Activated CD8-positive, alpha-beta memory T cell treated with anti-CD3 and anti-CD28 coated beads for 48 hours (primary cell): ENCODE measurements around the gene ADIRF.
"Not testable (repeated sequence)": the region's sequence is repeated elsewhere in the genome, so short reads cannot be mapped to it uniquely, and the experiment has no call there.

ENCODE experiments used
- DNase-seq, 3 experiments: peaks; one replicate each; pipeline ENCODE4 v3.0.0-alpha.2; 2020; ENCODE audit warnings: low read depth in 2 of 3, low spot score in 2 of 3

ADIRF gene

DNA sequence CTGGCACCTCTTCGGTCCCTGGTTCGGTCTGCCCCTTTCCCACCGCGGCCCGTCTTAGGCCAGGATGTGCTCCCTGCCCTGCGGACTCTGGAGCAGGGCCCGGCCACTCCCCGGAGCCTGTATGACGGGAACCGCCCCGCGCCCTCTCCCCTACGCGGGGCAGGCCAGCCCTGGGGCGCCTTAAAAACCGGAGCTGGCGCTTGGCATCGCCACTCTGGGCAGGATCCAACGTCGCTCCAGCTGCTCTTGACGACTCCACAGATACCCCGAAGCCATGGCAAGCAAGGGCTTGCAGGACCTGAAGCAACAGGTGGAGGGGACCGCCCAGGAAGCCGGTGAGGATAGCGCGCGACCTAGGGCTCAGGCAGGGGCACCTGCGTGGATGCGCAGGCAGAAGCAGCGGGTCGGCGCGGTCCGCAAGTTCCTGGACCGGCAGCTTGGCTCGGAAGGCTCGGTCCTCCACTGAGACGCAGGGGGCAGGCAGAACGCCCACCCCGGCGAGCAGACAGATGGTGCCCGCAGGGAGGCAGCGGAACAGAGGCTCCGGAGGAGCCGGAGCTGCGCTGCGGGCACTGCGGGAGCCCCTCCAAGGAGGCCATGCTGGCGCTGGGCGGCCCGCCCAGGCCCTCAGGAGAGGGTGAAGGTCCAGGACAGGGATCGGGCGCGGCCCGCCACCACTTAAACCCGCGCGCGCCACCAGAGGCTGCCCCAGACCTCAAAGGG, at the start of gene ADIRF:
Gene ADIRF, plus strand, starts transcription at position 212 of the 723 bp plus-strand sequence. Its CDS starts 63 bp downstream, at position 275.
- no peak for DNase-seq

- DNase-seq: no peak
Observed at GRCh38 chr10:86922553-86922961, 45.7 kb upstream of the ADIRF start.

DNA sequence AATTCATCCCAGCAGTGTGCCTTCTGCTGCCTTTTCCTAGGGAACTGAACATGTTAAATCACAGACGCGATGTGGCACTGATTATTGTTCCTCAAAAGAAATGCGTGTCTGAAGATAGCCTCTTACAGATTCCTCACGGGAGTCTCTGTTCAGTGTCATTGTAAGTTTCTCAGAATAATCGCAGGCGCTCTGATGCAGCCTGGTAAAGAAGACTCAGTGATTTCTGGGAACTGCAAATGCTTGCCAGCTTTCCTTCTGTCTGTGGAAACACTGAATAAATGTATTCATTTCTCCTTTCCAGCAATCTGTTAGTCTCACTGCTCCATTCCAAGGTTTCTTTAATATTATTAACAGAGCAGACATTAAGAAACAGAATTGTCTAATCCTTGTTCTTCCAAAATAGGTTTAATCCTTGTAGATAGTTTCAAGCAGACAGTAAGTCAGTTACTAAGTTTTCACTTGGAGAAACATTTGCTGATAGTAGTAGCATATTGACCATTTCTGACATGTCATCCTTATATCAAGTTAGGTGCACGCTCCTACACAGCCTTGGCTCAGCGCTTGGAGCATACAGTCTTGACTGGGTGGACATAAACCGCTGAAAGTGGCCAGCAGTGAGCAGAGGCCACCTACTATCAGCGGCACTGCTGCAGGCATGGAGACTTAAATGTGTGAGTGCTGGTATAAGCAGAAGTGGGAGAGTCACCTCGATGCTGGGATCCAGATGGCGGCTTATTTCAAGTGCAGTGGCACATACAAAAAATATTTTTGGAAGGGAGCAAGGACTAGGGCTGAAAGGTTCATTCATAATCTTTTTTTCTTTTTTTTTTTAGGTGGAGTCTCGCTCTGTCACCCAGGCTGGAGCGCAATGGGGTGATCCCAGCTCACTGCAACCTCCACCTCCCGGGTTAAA, 38.6 kb upstream of the ADIRF start:
- no peak for DNase-seq

DNA sequence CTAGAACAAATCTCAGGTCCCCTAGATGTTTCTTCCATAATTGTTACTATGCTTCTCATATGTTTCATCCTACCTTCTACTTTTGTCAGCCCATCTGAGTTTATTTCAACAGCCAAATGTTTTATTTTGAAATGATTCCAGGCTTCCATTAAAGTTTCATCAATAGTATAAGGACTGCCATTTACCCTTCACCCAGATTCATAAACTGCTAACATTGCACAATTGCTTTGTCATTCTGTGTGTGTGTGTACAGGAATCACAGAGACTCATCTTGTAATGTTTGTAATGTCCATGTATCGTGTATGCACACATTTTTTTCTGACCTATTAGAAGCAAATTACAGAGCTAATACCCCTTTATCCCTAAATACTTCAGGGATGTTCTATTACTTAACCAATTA, 36.4 kb upstream of the ADIRF start:
- no peak for DNase-seq

- DNase-seq: no peak
Observed at GRCh38 chr10:86932674-86933073, 35.6 kb upstream of the ADIRF start.

- DNase-seq: not testable (repeated sequence)
Observed at GRCh38 chr10:86934162-86934711, 34.0 kb upstream of the ADIRF start.

- DNase-seq: no peak
Observed at GRCh38 chr10:86936661-86937501, 31.4 kb upstream of the ADIRF start.

DNA sequence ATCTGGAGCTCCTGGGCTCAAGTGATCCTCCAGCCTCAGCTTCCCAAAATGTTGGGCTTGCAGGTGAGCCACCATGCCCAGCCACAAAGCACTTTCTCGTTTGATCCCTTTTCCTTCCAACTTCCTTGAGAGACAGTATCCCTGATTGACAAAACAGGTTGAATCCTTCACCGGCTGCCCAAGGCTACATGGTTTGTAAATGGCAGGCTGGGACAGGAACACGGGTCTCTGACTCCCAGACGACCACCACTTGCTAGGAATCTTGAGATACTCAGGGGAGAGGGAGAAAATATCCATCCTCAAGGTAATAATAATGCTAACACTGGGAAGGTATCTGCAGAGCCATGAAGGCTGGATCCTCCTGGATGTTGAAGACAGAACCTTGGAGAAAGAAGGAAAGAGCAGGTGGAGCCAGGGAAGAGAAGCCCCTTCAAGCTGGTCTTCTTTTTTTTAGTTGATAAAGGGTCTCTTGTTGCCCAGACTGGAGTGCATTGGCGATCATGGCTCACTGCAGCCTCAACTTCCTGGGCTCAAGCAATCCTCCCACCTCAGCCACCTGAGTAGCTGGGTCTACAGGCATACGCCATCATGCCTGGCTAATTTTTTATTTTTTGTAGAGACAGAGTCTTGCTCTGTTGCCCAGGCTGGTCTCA, 30.7 kb upstream of the ADIRF start:
- DNase-seq: no peak

GRCh38 chr10:86938260-86938659, 30.0 kb upstream of the ADIRF start:
- DNase-seq: no peak

DNA sequence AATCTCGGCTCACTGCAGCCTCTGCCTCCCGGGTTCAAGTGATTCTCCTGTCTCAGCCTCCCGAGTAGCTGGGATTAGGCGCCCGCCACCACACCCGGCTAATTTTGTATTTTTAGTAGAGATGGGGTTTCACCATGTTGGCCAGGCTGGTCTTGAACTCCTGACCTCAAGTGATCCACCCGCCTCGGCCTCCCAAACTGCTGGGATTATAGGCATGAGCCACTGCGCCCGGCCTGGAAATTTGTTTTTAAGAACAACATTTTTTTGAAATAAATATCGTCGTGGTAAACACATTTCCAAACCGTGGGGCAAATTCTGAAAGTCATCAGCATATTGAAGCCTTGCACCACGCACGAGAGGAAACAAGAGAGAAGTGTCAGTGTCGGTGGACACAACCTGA, 28.2 kb upstream of the ADIRF start:
- DNase-seq: not testable (repeated sequence)

DNA sequence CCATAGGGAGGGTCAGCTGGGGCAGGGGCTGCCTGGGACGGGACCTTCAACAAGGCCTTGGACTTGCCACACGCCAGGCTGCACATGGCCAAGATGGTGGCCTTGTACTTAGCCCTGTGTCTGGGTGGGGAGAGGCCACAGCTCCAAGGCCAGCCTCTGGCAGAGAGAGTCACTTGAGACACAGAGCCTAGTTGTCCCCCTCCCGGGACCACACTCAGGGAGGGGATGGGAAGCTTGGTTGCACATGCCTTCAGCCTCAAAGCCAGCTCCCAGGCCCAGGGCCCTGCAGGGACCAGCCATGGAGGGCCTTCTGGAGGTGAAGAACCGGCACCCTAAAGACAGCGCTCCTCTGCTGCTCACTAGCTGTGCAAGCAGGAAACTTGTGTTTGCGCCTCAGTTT, 27.6 kb upstream of the ADIRF start:
- no peak for DNase-seq

DNA sequence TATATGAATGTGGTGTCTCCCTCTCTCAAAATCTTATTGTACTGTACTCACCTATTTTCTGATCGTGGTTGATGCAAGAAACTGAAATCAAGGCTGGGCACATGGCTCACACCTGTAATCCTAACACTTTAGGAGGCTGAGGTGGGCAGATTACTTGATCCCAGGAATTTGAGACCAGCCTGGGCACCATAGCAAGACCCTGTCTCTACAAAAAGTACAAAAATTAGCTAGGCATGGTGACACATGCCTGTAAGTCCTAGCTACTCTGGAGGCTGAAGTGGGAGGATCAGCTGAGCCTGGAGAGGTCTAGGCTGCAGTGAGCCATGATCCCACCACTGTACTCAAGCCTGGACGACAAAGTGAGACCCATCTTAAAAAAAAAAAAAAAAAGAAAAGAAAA, 26.9 kb upstream of the ADIRF start:
- DNase-seq: no peak

- DNase-seq: no peak
Observed at GRCh38 chr10:86941991-86942421, 26.3 kb upstream of the ADIRF start.

DNA sequence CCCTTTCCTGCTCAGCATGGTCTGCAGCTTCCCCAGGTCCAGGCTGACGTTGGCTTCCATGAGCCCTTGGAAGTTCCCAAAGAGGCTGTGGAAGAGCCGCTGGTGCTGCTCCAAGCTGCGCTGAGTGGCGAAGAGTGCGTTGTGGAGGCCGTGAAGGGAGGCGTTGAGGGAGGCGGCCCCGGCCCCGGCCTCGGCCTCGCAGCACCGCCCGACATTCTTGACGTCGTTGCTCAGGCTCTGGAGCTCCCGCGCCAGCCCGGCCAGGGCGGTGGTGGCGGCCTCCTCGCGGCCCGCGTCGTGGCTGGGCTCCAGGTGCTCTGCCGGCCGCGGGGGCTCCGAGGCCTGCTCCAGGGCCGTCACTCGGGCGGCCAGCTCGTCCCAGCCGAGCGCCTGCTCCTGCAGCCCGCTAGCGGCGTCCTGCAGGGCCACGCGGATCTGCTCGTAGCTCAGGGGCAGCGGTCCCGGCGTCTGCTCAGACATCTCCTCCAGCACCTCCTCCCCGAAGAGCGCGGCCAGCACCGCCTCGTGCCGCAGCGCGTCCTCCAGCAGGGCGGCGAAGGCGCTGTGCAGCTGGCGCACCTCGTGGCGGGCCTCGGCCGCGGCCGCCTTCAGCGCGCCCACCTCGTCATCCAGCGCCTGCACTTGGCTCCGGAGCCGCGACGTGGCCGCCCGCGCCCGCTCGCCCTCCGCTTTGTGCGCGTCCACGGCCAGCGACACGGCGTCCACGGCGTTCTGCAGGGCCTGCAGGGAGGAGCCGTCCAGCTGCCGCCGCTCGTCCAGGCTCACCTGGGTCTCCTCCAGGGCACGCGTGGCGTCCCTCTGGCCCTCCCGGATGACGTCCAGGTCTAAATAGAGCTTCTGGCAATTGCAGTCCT, 25.6 kb upstream of the ADIRF start:
- no peak for DNase-seq

DNA sequence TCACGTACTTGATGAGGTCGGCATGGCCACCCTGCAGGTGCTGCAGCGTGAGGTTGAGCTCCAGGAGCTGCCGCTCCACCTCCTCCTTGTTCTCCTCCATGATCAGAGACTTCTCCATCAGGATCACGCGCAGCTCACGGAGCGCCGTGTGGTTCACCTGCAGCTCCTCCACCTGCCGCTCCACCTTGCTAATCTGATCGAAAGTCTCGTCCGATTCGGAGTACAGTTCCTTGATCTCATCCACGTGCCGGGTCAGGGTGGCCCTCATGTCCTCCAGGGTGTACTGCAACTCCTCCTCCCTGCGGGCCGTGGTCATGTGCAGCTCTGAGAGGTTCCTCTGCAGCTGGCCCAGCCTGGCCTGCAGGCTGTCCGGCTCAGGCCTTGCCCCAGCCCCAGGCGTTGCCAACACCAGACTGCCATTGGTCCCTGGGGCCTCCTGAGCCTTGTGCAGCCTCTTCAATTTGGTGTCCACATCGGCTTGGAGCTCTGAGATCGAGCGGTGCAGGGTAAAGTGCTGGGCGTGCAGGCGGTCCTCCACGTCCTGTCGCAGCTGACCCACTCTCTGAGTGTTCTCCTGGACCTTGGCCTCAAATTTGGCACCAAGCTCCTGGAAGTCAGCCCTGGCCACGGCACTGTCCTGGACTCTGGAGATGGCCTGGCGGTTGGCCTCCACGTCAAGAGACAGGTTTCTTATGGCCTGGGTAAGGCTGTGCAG, 24.8 kb upstream of the ADIRF start:
- DNase-seq: no peak

DNA sequence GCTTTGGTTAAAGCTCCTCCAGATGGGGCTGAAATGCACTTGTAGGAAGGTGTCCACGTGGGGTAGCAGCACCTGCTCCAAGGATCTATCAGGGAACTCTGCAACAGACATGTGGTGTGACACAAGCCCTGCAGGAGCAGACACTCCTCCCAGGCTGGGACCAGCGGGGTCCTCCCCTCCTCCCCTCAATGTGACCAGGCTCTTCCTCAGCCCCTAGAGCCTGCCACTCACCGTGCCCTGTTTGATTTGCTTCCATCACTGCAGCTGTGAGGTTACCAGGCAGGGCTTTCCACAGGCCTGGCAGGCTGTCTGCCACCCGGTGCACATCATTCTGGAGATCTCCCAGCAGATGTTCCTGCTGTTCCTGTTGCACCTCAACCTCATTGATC, 24.3 kb upstream of the ADIRF start:
- DNase-seq: no peak

- no peak for DNase-seq
Observed at GRCh38 chr10:86944471-86944870, 23.8 kb upstream of the ADIRF start.

- DNase-seq: no peak
Observed at GRCh38 chr10:86944907-86945306, 23.4 kb upstream of the ADIRF start.
